GM21367 (cell line): Measurements from ENCODE around the gene GRIN3A.
"Not testable (repeated sequence)": the region's sequence is repeated elsewhere in the genome, so short reads cannot be mapped to it uniquely, and the experiment has no call there.

ENCODE experiments used
- ATAC-seq: cut with Tn5 transposase; IDR thresholded peaks from one replicate; pipeline ENCODE4 v1.9.1; 2021; ENCODE audit not compliant: unreplicated experiment

The GRIN3A gene

GRCh38 chr9:101738566-101739183, at the start of gene GRIN3A:
Gene GRIN3A (minus strand): TSS chr9:101738647. CDS start chr9:101737979, 668 bp downstream.
- no peak for ATAC-seq

- ATAC-seq, result no peak
Observed at GRCh38 chr9:101787891-101788290, 49.4 kb upstream of the GRIN3A start.

GRCh38 chr9:101778332-101778731, 39.9 kb upstream of the GRIN3A start:
- no peak for ATAC-seq

- no peak for ATAC-seq
Observed at GRCh38 chr9:101764472-101764871, 26.0 kb upstream of the GRIN3A start.

- ATAC-seq, result no peak
Observed at GRCh38 chr9:101758304-101758930, 20.0 kb upstream of the GRIN3A start.

- no peak for ATAC-seq
Observed at GRCh38 chr9:101753716-101754115, 15.3 kb upstream of the GRIN3A start.

GRCh38 chr9:101751895-101752294, 13.4 kb upstream of the GRIN3A start:
- no peak for ATAC-seq

GRCh38 chr9:101739311-101739710, 864 bp upstream of the GRIN3A start:
- ATAC-seq, result no peak

GRCh38 chr9:101737705-101738565, 512 bp downstream of the GRIN3A start:
- no peak for ATAC-seq

- ATAC-seq, result no peak
Observed at GRCh38 chr9:101737165-101737704, 1.2 kb downstream of the GRIN3A start.

- ATAC-seq, result no peak
Observed at GRCh38 chr9:101736717-101737116, 1.7 kb downstream of the GRIN3A start.

- no peak for ATAC-seq
Observed at GRCh38 chr9:101731429-101731828, 7.0 kb downstream of the GRIN3A start.

GRCh38 chr9:101727612-101728524, 10.6 kb downstream of the GRIN3A start:
- peak; percentile 94 for ATAC-seq

- ATAC-seq, result not testable (repeated sequence)
Observed at GRCh38 chr9:101724271-101724670, 14.2 kb downstream of the GRIN3A start.

GRCh38 chr9:101718192-101718591, 20.3 kb downstream of the GRIN3A start:
- no peak for ATAC-seq

- no peak for ATAC-seq
Observed at GRCh38 chr9:101716629-101717028, 21.8 kb downstream of the GRIN3A start.

- ATAC-seq, result peak; percentile 87
Observed at GRCh38 chr9:101711330-101711941, 27.0 kb downstream of the GRIN3A start.

GRCh38 chr9:101708855-101709254, 29.6 kb downstream of the GRIN3A start:
- ATAC-seq, result no peak

- no peak for ATAC-seq
Observed at GRCh38 chr9:101707721-101708120, 30.7 kb downstream of the GRIN3A start.

- ATAC-seq, result no peak
Observed at GRCh38 chr9:101706997-101707396, 31.4 kb downstream of the GRIN3A start.
